ENCODE measurements around the gene DIP2A.
"Not testable (repeated sequence)": the region's sequence is repeated elsewhere in the genome, so short reads cannot be mapped to it uniquely, and the experiment has no call there.

DIP2A gene

GRCh38 chr21:46428286-46428685 is 30.4 kb upstream of the DIP2A start:
- Mint-ChIP-seq H3K9me3 (no peaks in the 10 kb centered on the region), H3K4me1 (peaks cover 27% of the 10 kb centered on the region), H3K27ac (ENCODE audit: low read depth) (no peak overlapping the region), H3K36me3 (ENCODE audit: insufficient read depth) (peaks cover 20% of the 10 kb centered on the region), H3K27me3 (no peaks in the 10 kb centered on the region), H3K4me3 (no peak overlapping the region)
- no peak for DNase-seq (ENCODE audit: low spot score in 2 of 2)
- no peak for ATAC-seq (replicated peaks; ENCODE audit: extremely low read depth, poor library complexity, severe bottlenecking)

- DNase-seq (ENCODE audit: low spot score in 2 of 2) = no peak
- no peak for ATAC-seq (replicated peaks; ENCODE audit: extremely low read depth, poor library complexity, severe bottlenecking)
- H3K27me3 Mint-ChIP-seq = no peaks in the 10 kb centered on the region
- H3K4me1 Mint-ChIP-seq = peaks cover 22% of the 10 kb centered on the region
- no peak overlapping the region for H3K4me3 Mint-ChIP-seq
- no peak overlapping the region for H3K27ac Mint-ChIP-seq (ENCODE audit: low read depth)
- H3K36me3 Mint-ChIP-seq (ENCODE audit: insufficient read depth) = peaks cover 23% of the 10 kb centered on the region
- H3K9me3 Mint-ChIP-seq = no peaks in the 10 kb centered on the region
Measured at GRCh38 chr21:46428987-46429710, 29.5 kb upstream of the DIP2A start.

GRCh38 chr21:46429754-46430681 is 28.7 kb upstream of the DIP2A start:
- no peak overlapping the region for H3K27ac Mint-ChIP-seq (ENCODE audit: low read depth)
- H3K9me3 Mint-ChIP-seq = no peaks in the 10 kb centered on the region
- H3K4me1 Mint-ChIP-seq = peaks cover 15% of the 10 kb centered on the region
- peaks cover 19% of the 10 kb centered on the region for H3K36me3 Mint-ChIP-seq (ENCODE audit: insufficient read depth)
- ATAC-seq (replicated peaks; ENCODE audit: extremely low read depth, poor library complexity, severe bottlenecking) (no peak), DNase-seq (ENCODE audit: low spot score in 2 of 2) (no peak)
- H3K4me3 Mint-ChIP-seq = no peak overlapping the region
- H3K27me3 Mint-ChIP-seq = no peaks in the 10 kb centered on the region

- Mint-ChIP-seq H3K36me3 (ENCODE audit: insufficient read depth) (peaks cover 20% of the 10 kb centered on the region), H3K27ac (ENCODE audit: low read depth) (peak overlapping the region; percentile 32), H3K27me3 (no peaks in the 10 kb centered on the region), H3K9me3 (no peaks in the 10 kb centered on the region), H3K4me1 (peaks cover 7% of the 10 kb centered on the region), H3K4me3 (no peak overlapping the region)
- ATAC-seq (replicated peaks; ENCODE audit: extremely low read depth, poor library complexity, severe bottlenecking) (no peak), DNase-seq (ENCODE audit: low spot score in 2 of 2) (no peak)
Measured at GRCh38 chr21:46431448-46431847, 27.2 kb upstream of the DIP2A start.

GRCh38 chr21:46431884-46432488 is 26.7 kb upstream of the DIP2A start:
- Mint-ChIP-seq H3K4me1 (peaks cover 9% of the 10 kb centered on the region), H3K27ac (ENCODE audit: low read depth) (peak overlapping the region; percentile 32), H3K27me3 (no peaks in the 10 kb centered on the region), H3K9me3 (no peaks in the 10 kb centered on the region), H3K36me3 (ENCODE audit: insufficient read depth) (peaks cover 19% of the 10 kb centered on the region), H3K4me3 (no peak overlapping the region)
- ATAC-seq (replicated peaks; ENCODE audit: extremely low read depth, poor library complexity, severe bottlenecking) (peak; percentile 28), DNase-seq (ENCODE audit: low spot score in 2 of 2) (no peak)

- ATAC-seq (replicated peaks; ENCODE audit: extremely low read depth, poor library complexity, severe bottlenecking); H3K27ac Mint-ChIP-seq (ENCODE audit: low read depth); H3K27me3 Mint-ChIP-seq; H3K9me3 Mint-ChIP-seq; H3K4me3 Mint-ChIP-seq; DNase-seq (ENCODE audit: low spot score in 2 of 2): not testable (repeated sequence)
- H3K4me1 Mint-ChIP-seq = peaks cover 16% of the 10 kb centered on the region
- peaks cover 21% of the 10 kb centered on the region for H3K36me3 Mint-ChIP-seq (ENCODE audit: insufficient read depth)
Measured at GRCh38 chr21:46433116-46433515, 25.6 kb upstream of the DIP2A start.

GRCh38 chr21:46434322-46434958 is 24.3 kb upstream of the DIP2A start:
- Mint-ChIP-seq H3K36me3 (ENCODE audit: insufficient read depth) (peaks cover 29% of the 10 kb centered on the region), H3K4me1 (peaks cover 16% of the 10 kb centered on the region), H3K4me3 (no peak overlapping the region), H3K9me3 (no peaks in the 10 kb centered on the region), H3K27ac (ENCODE audit: low read depth) (no peak overlapping the region), H3K27me3 (no peaks in the 10 kb centered on the region)
- DNase-seq (ENCODE audit: low spot score in 2 of 2) = no peak
- ATAC-seq (replicated peaks; ENCODE audit: extremely low read depth, poor library complexity, severe bottlenecking) = no peak

- no peaks in the 10 kb centered on the region for H3K9me3 Mint-ChIP-seq
- DNase-seq (ENCODE audit: low spot score in 2 of 2) (no peak), ATAC-seq (replicated peaks; ENCODE audit: extremely low read depth, poor library complexity, severe bottlenecking) (no peak)
- H3K4me3 Mint-ChIP-seq = no peak overlapping the region
- H3K36me3 Mint-ChIP-seq (ENCODE audit: insufficient read depth) = peaks cover 32% of the 10 kb centered on the region
- H3K27me3 Mint-ChIP-seq = no peaks in the 10 kb centered on the region
- peaks cover 16% of the 10 kb centered on the region for H3K4me1 Mint-ChIP-seq
- no peak overlapping the region for H3K27ac Mint-ChIP-seq (ENCODE audit: low read depth)
Measured at GRCh38 chr21:46435786-46436227, 22.9 kb upstream of the DIP2A start.

GRCh38 chr21:46436621-46437020 is 22.1 kb upstream of the DIP2A start:
- ATAC-seq (replicated peaks; ENCODE audit: extremely low read depth, poor library complexity, severe bottlenecking) = no peak
- Mint-ChIP-seq H3K27me3 (no peaks in the 10 kb centered on the region), H3K27ac (ENCODE audit: low read depth) (peak overlapping the region; percentile 64), H3K4me3 (no peak overlapping the region), H3K9me3 (no peaks in the 10 kb centered on the region), H3K36me3 (ENCODE audit: insufficient read depth) (peaks cover 32% of the 10 kb centered on the region), H3K4me1 (peaks cover 14% of the 10 kb centered on the region)
- DNase-seq (ENCODE audit: low spot score in 2 of 2) = no peak

- H3K36me3 Mint-ChIP-seq (ENCODE audit: insufficient read depth) = peaks cover 31% of the 10 kb centered on the region
- DNase-seq (ENCODE audit: low spot score in 2 of 2) (no peak), ATAC-seq (replicated peaks; ENCODE audit: extremely low read depth, poor library complexity, severe bottlenecking) (no peak)
- peaks cover 9% of the 10 kb centered on the region for H3K4me1 Mint-ChIP-seq
- H3K9me3 Mint-ChIP-seq = no peaks in the 10 kb centered on the region
- H3K27me3 Mint-ChIP-seq = no peaks in the 10 kb centered on the region
- no peak overlapping the region for H3K4me3 Mint-ChIP-seq
- peak overlapping the region; percentile 64 for H3K27ac Mint-ChIP-seq (ENCODE audit: low read depth)
Measured at GRCh38 chr21:46437096-46437498, 21.6 kb upstream of the DIP2A start.

GRCh38 chr21:46437511-46437910 is 21.2 kb upstream of the DIP2A start:
- Mint-ChIP-seq H3K4me3 (no peak overlapping the region), H3K27me3 (no peaks in the 10 kb centered on the region), H3K9me3 (no peaks in the 10 kb centered on the region), H3K27ac (ENCODE audit: low read depth) (peak overlapping the region; percentile 64), H3K36me3 (ENCODE audit: insufficient read depth) (peaks cover 33% of the 10 kb centered on the region), H3K4me1 (peaks cover 9% of the 10 kb centered on the region)
- DNase-seq (ENCODE audit: low spot score in 2 of 2) (no peak), ATAC-seq (replicated peaks; ENCODE audit: extremely low read depth, poor library complexity, severe bottlenecking) (no peak)

GRCh38 chr21:46438241-46438640 is 20.4 kb upstream of the DIP2A start:
- no peak overlapping the region for H3K27ac Mint-ChIP-seq (ENCODE audit: low read depth)

More at GRCh38 chr21:46438241-46438640, 20.4 kb upstream of the DIP2A start:
- H3K4me3 Mint-ChIP-seq = no peak overlapping the region
- H3K27me3 Mint-ChIP-seq = no peaks in the 10 kb centered on the region
- DNase-seq (ENCODE audit: low spot score in 2 of 2) = no peak
- peaks cover 9% of the 10 kb centered on the region for H3K4me1 Mint-ChIP-seq
- no peaks in the 10 kb centered on the region for H3K9me3 Mint-ChIP-seq
- peaks cover 34% of the 10 kb centered on the region for H3K36me3 Mint-ChIP-seq (ENCODE audit: insufficient read depth)
- ATAC-seq (replicated peaks; ENCODE audit: extremely low read depth, poor library complexity, severe bottlenecking) = no peak
